DMS79 (cell line): ENCODE data around the gene CDK13.
"Not testable (repeated sequence)": the region's sequence is repeated elsewhere in the genome, so short reads cannot be mapped to it uniquely, and the experiment has no call there.

Experiments
- DNase-seq: peaks from one replicate; lab custom pipeline; 2025; lab: John Stamatoyannopoulos, UW

The CDK13 gene

DNA sequence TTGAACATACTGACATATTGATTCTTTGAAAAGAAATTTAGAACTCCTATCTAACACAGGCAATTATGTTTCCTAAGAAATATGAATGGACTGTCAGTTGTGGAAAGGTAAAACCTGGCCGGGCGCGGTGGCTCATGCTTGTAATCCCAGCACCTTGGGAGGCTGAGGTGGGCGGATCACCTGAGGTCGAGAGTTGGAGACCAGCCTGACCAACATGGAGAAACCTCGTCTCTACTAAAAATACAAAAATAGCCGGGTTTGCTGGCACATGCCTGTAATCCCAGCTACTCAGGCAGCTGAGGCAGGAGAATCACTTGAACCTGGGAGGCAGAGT is 198.2 kb downstream of the CDK13 start:
- not testable (repeated sequence) for DNase-seq

DNA sequence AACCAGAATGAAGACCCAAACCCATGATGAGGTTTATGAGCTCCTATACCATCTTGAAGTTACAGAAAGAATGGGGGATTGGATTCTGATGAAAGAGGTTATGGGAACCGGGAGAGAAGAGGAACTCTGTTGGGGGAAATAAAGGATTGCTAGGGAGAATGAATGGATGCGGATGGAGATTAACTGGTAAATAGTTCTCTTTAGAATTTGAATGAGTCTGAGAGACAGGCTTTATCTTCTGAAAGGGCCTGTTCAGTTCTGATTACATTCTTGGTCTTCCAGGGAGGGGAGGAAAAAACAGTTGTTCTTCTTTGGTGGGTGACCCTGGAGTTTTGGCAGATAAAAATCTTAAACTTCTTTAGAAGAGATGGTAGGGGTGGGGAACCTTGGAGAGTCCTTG is 198.6 kb downstream of the CDK13 start:
- no peak for DNase-seq
